ENCODE measurements around the gene XRCC5. TPM values are rescaled to one million over a fixed set of nuclear protein-coding genes. Genes with fewer than 3 reads are reported as not detected.
A peak's percentile ranks its signal among the peaks of the same experiment; 100 is the strongest.

XRCC5 gene
- total RNA-seq, 1 experiment from 2014 or later = 424 TPM

DNA sequence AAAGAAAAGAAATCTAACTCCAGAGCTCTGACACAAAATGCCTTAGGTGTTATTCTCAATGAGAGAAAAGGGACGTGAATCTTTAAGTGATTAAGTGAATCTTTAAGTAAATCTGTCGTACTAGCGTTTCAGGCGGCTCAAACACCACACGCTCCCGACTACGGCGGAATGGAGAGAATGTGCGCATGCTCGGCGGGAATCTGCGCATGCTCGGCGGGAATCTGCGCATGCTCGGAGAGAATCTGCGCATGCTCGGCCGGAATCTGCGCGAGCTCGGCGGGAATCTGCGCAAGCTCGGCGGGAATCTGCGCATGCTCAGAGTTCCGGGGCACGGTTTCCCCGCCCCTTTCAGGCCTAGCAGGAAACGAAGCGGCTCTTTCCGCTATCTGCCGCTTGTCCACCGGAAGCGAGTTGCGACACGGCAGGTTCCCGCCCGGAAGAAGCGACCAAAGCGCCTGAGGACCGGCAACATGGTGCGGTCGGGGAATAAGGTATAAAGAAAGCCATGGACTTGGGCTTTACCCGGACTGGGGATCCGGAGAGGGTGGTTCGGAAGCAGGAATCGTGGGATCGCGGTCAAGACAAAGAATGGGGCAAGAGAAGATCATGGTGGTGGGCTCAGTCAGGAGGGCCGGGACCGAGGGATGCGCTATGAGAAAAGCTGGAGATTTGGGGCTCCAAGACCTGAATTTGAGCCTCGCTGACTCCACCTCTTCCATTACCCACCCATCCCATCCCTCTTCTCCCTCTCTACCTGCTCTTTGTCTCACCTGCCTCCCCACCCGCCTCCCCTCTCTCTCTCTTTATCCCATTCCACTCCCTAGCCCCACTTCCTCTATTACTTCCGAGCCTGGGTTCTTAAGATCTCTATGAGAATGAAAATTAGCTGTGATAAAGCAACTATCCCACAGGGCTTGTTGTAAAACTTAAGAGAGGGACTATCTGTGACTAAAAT, at the start of gene XRCC5 (continued):
- TF ChIP-seq TCF7L2 (IDR thresholded peaks at IDR 0.05; ENCODE audit: borderline replicate concordance, extremely low read depth, insufficient read depth, insufficient read length) (no peak), ZFX (IDR thresholded peaks at IDR 0.05) (peak; percentile 85), SRF (IDR thresholded peaks at IDR 0.05; ENCODE audit: low read depth) (no peak)
- TF ChIP-seq, protein P1, sequence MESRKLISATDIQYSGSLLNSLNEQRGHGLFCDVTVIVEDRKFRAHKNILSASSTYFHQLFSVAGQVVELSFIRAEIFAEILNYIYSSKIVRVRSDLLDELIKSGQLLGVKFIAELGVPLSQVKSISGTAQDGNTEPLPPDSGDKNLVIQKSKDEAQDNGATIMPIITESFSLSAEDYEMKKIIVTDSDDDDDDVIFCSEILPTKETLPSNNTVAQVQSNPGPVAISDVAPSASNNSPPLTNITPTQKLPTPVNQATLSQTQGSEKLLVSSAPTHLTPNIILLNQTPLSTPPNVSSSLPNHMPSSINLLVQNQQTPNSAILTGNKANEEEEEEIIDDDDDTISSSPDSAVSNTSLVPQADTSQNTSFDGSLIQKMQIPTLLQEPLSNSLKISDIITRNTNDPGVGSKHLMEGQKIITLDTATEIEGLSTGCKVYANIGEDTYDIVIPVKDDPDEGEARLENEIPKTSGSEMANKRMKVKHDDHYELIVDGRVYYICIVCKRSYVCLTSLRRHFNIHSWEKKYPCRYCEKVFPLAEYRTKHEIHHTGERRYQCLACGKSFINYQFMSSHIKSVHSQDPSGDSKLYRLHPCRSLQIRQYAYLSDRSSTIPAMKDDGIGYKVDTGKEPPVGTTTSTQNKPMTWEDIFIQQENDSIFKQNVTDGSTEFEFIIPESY (IDR thresholded peaks at IDR 0.05; ENCODE audit: extremely low read depth, insufficient replicate concordance, low read length) = no peak

DNA sequence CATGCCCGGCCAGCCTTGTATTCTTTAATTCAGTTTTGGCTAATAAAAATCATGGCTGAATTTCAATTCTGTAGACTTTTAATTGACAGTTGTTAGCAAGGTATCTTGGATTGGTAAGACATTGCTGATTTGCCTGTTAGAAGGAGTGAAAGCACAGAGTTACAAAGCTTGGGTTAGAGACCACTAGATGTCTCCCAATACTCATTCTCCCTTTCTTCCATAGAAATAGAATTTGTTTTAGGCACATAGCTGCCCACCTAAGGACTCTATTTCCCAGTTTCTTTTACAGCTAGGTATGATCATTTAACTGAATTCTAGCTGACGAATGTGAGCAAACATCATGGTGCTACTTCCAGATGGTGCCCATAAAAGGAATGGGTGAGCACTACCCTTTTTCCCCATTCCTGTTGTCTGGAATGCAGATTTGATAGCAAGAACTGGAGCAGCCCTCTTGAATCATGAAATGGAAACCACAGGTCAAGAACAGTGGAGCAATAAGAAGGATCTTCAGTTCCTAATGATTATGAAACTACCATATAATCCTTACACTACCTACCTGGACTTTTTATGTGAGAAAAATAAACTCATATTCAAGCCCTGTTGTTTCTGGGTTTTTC, 45.0 kb upstream of the XRCC5 start:
- Histone ChIP-seq H3K4me1 (ENCODE audit: control insufficient read depth in 1 of 2, insufficient read depth in 2 of 2, low read length in 2 of 2) (no peaks in the 10 kb centered on the region), H3K4me3 (replicated peaks in 1 of 2; ENCODE audit: low read depth in 1 of 2, low read length in 2 of 2) (no peak overlapping the region), H3K27me3 (ENCODE audit: insufficient read depth, low read length) (no peaks in the 10 kb centered on the region), H4K20me1 (ENCODE audit: insufficient read depth) (no peaks in the 10 kb centered on the region), H3K9ac (ENCODE audit: low read length) (no peak overlapping the region), H2AFZ (ENCODE audit: low read depth, low read length, poor library complexity, severe bottlenecking) (no peak overlapping the region), H3K27ac (ENCODE audit: low read depth, low read length) (no peak overlapping the region), H3K4me2 (ENCODE audit: low read length) (no peak overlapping the region), H3K9me3 (ENCODE audit: control insufficient read depth in 1 of 2, insufficient read depth in 1 of 2, low read depth in 1 of 2, low read length in 2 of 2) (no peaks in the 10 kb centered on the region), H3K36me3 (ENCODE audit: control insufficient read depth in 1 of 2, insufficient read depth in 2 of 2, low read length in 2 of 2) (peaks cover 0 to 3% of the 10 kb centered on the region in 2 experiments; a peak in 1 of 4 replicates), H3K9me2 (ENCODE audit: insufficient read depth) (no peaks in the 10 kb centered on the region), H3K79me2 (ENCODE audit: insufficient read depth, low read length) (no peaks in the 10 kb centered on the region)
- DNase-seq (ENCODE audit: low read depth, low spot score) = no peak
- intact Hi-C loops (cut with micrococcal nuclease) = no loop called here
- POLR2A ChIA-PET = no interaction called here
- BruUV-seq (replicated peaks) = no TSS peak
- no peak for ATAC-seq
- CTCF ChIA-PET = no interaction called here
- RAD21 ChIA-PET (ENCODE audit: low non-redundant PET in 1 of 2, low total read pairs in 2 of 2, uncharacterized antibody in 2 of 2, unreplicated experiment in 2 of 2) = no interaction called here
- TF ChIP-seq SRF (IDR thresholded peaks at IDR 0.05; ENCODE audit: low read depth) = no peak
- TF ChIP-seq RAD21 (IDR thresholded peaks at IDR 0.05; ENCODE audit: low read depth) = peak; percentile 39; the same call in 1 of the 2 replicates

All from HCT116 (cell line).